A549 (cell line): ENCODE results near the gene ZNF32. TPM values are rescaled to one million over a fixed set of nuclear protein-coding genes. Genes with fewer than 3 reads are reported as not detected.

Experiments
- ATAC-seq, 2 experiments: fragments of 200-7000 bp in 1 of 2; fragments of >200 bp in 1 of 2; cut with Nextera tagmentation in 1 of 2; cut with Tn5 transposase in 1 of 2; 3 replicates each; pipeline versions ENCODE4 v1.8.0 to v1.9.1; 2018 to 2020; ENCODE audit warnings: mild to moderate bottlenecking in 1 of 2, moderate library complexity in 1 of 2
- CTCF ChIA-PET: fragments of 300-600 bp; sonication (Branson Sonifier 250); formaldehyde crosslinking; extraction: SDS; loops from one replicate; lab custom pipeline; 2021; ENCODE audit warnings: antibody characterized with exemption, inconsistent platforms; lab: Yijun Ruan, JAX
- POLR2A ChIA-PET: fragments of 350-600 bp; formaldehyde crosslinking; extraction: SDS; loops from one replicate; lab custom pipeline; 2021; ENCODE audit warnings: antibody characterized with exemption, inconsistent platforms; lab: Yijun Ruan, JAX
- DNase-seq, 2 experiments: peaks; one replicate each; pipeline versions ENCODE4 v3.0.0 to v3.0.0-alpha.2; 2011 to 2016; ENCODE audit warnings: low read depth in 1 of 2, low spot score in 1 of 2
- FAIRE-seq: peaks from 2 replicates; lab custom pipeline; 2011; peaks lifted over from hg19 to GRCh38; lab: Jason Lieb, UNC
- H3K27ac ChIP-seq, 2 experiments: fragments of >200 bp; sonication (Bioruptor Twin); formaldehyde crosslinking; 3 replicates each; pipeline ENCODE4 v1.5.1; 2016 to 2017
- H3K4me1 ChIP-seq: fragments of >200 bp; sonication (Bioruptor Twin); formaldehyde crosslinking; 3 replicates; pipeline ENCODE4 v1.6.1; 2016
- H3K4me2 ChIP-seq: fragments of >200 bp; sonication (Bioruptor Twin); formaldehyde crosslinking; 3 replicates; pipeline ENCODE4 v1.6.1; 2016
- H3K4me3 ChIP-seq: fragments of >200 bp; sonication (Bioruptor Twin); formaldehyde crosslinking; 3 replicates; pipeline ENCODE4 v1.5.1; 2016
- H3K9me3 ChIP-seq: fragments of >200 bp; sonication (Bioruptor Twin); formaldehyde crosslinking; 3 replicates; pipeline ENCODE4 v1.6.1; 2016
- ATOH8 ChIP-seq: fragments of 250-450 bp; sonication (Bioruptor Pico); IDR thresholded peaks from 2 replicates; pipeline ENCODE4 v1.5.0; 2020; ENCODE audit warnings: low read depth, mild to moderate bottlenecking, moderate library complexity
- CBX2 ChIP-seq: fragments of 200-600 bp; sonication (generic); IDR thresholded peaks from 2 replicates; pipeline ENCODE4 v1.6.1; 2016; ENCODE audit warnings: low read depth, mild to moderate bottlenecking, borderline replicate concordance
- CTCF ChIP-seq: fragments of >200 bp; sonication (Bioruptor Twin); formaldehyde crosslinking; IDR thresholded peaks from 3 replicates; pipeline ENCODE4 v1.5.1; 2016
- FOXS1 ChIP-seq: fragments of 250-450 bp; sonication (Bioruptor Pico); IDR thresholded peaks from 2 replicates; pipeline ENCODE4 v1.5.0; 2020; ENCODE audit warnings: mild to moderate bottlenecking, moderate library complexity
- GATA3 ChIP-seq: IDR thresholded peaks from 2 replicates; pipeline ENCODE4 v1.6.1; 2012; ENCODE audit warnings: borderline replicate concordance
- HDAC2 ChIP-seq: fragments of 200-600 bp; sonication (generic); IDR thresholded peaks from 2 replicates; pipeline ENCODE4 v1.6.1; 2016
- HES2 ChIP-seq: fragments of >200 bp; sonication (Bioruptor Twin); formaldehyde crosslinking; IDR thresholded peaks from 2 replicates; pipeline ENCODE4 v1.6.1; 2016
- HMGXB4 ChIP-seq: fragments of 250-450 bp; sonication (Bioruptor Pico); IDR thresholded peaks from 2 replicates; pipeline ENCODE4 v1.5.0; 2021; ENCODE audit warnings: mild to moderate bottlenecking, moderate library complexity, borderline replicate concordance
- HOXB13 ChIP-seq: fragments of 250-450 bp; sonication (Bioruptor Pico); IDR thresholded peaks from 2 replicates; pipeline ENCODE4 v1.5.0; 2020; ENCODE audit warnings: low read depth, mild to moderate bottlenecking, moderate library complexity
- KDM1A ChIP-seq: fragments of 200-600 bp; sonication (generic); IDR thresholded peaks from 2 replicates; pipeline ENCODE4 v1.6.1; 2016; ENCODE audit warnings: low read depth, mild to moderate bottlenecking
- KDM5A ChIP-seq: fragments of 200-600 bp; sonication (generic); IDR thresholded peaks from 2 replicates; pipeline ENCODE4 v1.6.1; 2016; ENCODE audit warnings: antibody characterized with exemption, mild to moderate bottlenecking
- MAFK ChIP-seq: fragments of 450-650 bp; IDR thresholded peaks from 2 replicates; pipeline ENCODE4 v1.6.1; 2014; ENCODE audit not compliant: partially characterized antibody
- MYC ChIP-seq: IDR thresholded peaks from 2 replicates; pipeline ENCODE4 v1.6.1; 2012; ENCODE audit warnings: mild to moderate bottlenecking, inconsistent platforms, low read length, improper control_type of control experiment, borderline replicate concordance
- NPAS2 ChIP-seq: fragments of 250-450 bp; sonication (Bioruptor Pico); IDR thresholded peaks from 2 replicates; pipeline ENCODE4 v1.8.0; 2022; ENCODE audit warnings: mild to moderate bottlenecking, moderate library complexity, borderline replicate concordance
- PHF8 ChIP-seq: fragments of 200-600 bp; sonication (generic); IDR thresholded peaks from 2 replicates; pipeline ENCODE4 v1.6.1; 2016; ENCODE audit warnings: low read depth, mild to moderate bottlenecking, antibody characterized with exemption, moderate library complexity, borderline replicate concordance
- POLR2A ChIP-seq: IDR thresholded peaks from 2 replicates; pipeline ENCODE4 v1.6.1; 2012; ENCODE audit warnings: mild to moderate bottlenecking, low read length
- RAD21 ChIP-seq, 2 experiments: fragments of >200 bp in 1 of 2; sonication (Bioruptor Twin) in 1 of 2; formaldehyde crosslinking in 1 of 2; IDR thresholded peaks in 1 of 2; conservative IDR thresholded peaks in 1 of 2; 2 replicates in 1 of 2; 3 replicates in 1 of 2; pipeline ENCODE4 v1.6.1; 2012 to 2018; ENCODE audit warnings: inconsistent platforms in 1 of 2
- REST ChIP-seq: fragments of 200-600 bp; sonication (generic); IDR thresholded peaks from 2 replicates; pipeline ENCODE4 v1.6.1; 2016; ENCODE audit warnings: antibody characterized with exemption, mild to moderate bottlenecking, moderate library complexity
- RNF2 ChIP-seq: fragments of 200-600 bp; sonication (generic); IDR thresholded peaks from 2 replicates; pipeline ENCODE4 v1.6.1; 2016; ENCODE audit warnings: low read depth, mild to moderate bottlenecking, antibody characterized with exemption, moderate library complexity, borderline replicate concordance
- SMC3 ChIP-seq: fragments of >200 bp; sonication (Bioruptor Twin); formaldehyde crosslinking; IDR thresholded peaks from 3 replicates; pipeline ENCODE4 v1.6.1; 2018; ENCODE audit warnings: inconsistent platforms
- TP53 ChIP-seq: fragments of 250-450 bp; sonication (Bioruptor Pico); IDR thresholded peaks from 2 replicates; pipeline ENCODE4 v1.5.0; 2021; ENCODE audit warnings: mild to moderate bottlenecking, moderate library complexity
- ZC3H11A ChIP-seq: fragments of 450-650 bp; IDR thresholded peaks from 2 replicates; pipeline ENCODE4 v1.6.1; 2014; ENCODE audit warnings: antibody characterized with exemption, mild to moderate bottlenecking
- WGBS: methylation state at CpG from one replicate; pipeline ENCODE4 v1.1.6; 2017; ENCODE audit errors: missing lambda C conversion rate; 5-methylcytosine and 5-hydroxymethylcytosine counted together
- polyA plus RNA-seq, 4 experiments: library from polyadenylated mRNA; depleted of rRNA in 3 of 4; stranded (reverse); fragments of >200 nt; fragmentation: RNase III in 1 of 4; extraction: RNeasy Plus Mini Kit Qiagen cat#74134 plus additional on column Dnase treatment in 1 of 4; gene quantifications; 2 replicates in 3 of 4; 3 replicates in 1 of 4; pipeline ENCODE4 v1.2.3, GENCODE V29; 2011 to 2017

ZNF32 gene
- polyA plus RNA-seq, 2 of the 4 experiments (the other 2 are of a cell fraction) = 21.4 to 38.2 TPM

GRCh38 chr10:43666552-43666951 lies 17.9 kb upstream of the ZNF32 start (continued):
- TF ChIP-seq KDM1A = no peak
- TF ChIP-seq SMC3 = no peak
- TF ChIP-seq PHF8 = no peak
- no peak for TF ChIP-seq RAD21 (conservative IDR thresholded peaks at IDR 0.05 in 1 of 2, IDR thresholded peaks at IDR 0.05 in 1 of 2)
- TF ChIP-seq, all 56 proteins: peak for 0

- 6% methylated on average over 3 of the region's 3 CpGs for WGBS
- TF ChIP-seq MYC = no peak
- TF ChIP-seq FOXS1 = no peak
- TF ChIP-seq CTCF = no peak
- no peak for TF ChIP-seq GATA3
- no peak for TF ChIP-seq MAFK
- TF ChIP-seq NPAS2 (CRISPR knock-in tag) = no peak
- TF ChIP-seq CBX2 = no peak
- no peak for TF ChIP-seq HDAC2
- no peak for TF ChIP-seq HES2
- TF ChIP-seq RNF2 = no peak
- TF ChIP-seq HMGXB4 (CRISPR knock-in tag) = no peak
- no peak for TF ChIP-seq ATOH8 (CRISPR knock-in tag)
- no peak for TF ChIP-seq REST
- TF ChIP-seq ZC3H11A = no peak
- no peak for TF ChIP-seq TP53 (CRISPR knock-in tag)
- no peak for TF ChIP-seq HOXB13 (CRISPR knock-in tag)
- TF ChIP-seq KDM5A = no peak
- TF ChIP-seq POLR2A = no peak
- TF ChIP-seq, all 56 proteins: peak for 0
- no peak for DNase-seq
- no peak for FAIRE-seq
- Histone ChIP-seq H3K4me3 (no peak overlapping the region), H3K4me1 (no peaks in the 10 kb centered on the region), H3K9me3 (0 out of 3 replicates have a peak, but pooled peaks cover 8% of the 10 kb centered on the region), H3K27ac (no peak overlapping the region), H3K4me2 (no peak overlapping the region)
- ATAC-seq = no peak
- ChIA-PET CTCF (interaction anchor here (1.0 to 1.1 kb wide), 2 partner anchors 24 to 1200 kb away, joined by 3 read pairs; no protein-coding TSS in a partner anchor), POLR2A (no interaction called here)
Observed at GRCh38 chr10:43665054-43665453, 16.4 kb upstream of the ZNF32 start.
